Stomach (tissue), 4 donors: Measurements from ENCODE around the gene CFAP20DC.

Experiments
- EP300 ChIP-seq: sonication (generic); formaldehyde crosslinking; IDR thresholded peaks from one replicate; pipeline ENCODE4 v1.6.1; 2017; ENCODE audit warnings: antibody characterized with exemption
- POLR2A ChIP-seq, 4 donors: fragments of 450-650 bp; IDR thresholded peaks; one replicate each; pipeline ENCODE4 v1.6.1; 2016; ENCODE audit warnings: antibody characterized with exemption in 4 of 4, control low read depth in 2 of 4, mild to moderate bottlenecking in 1 of 4, moderate library complexity in 1 of 4
- POLR2AphosphoS5 ChIP-seq, 3 donors: sonication (generic); formaldehyde crosslinking; IDR thresholded peaks; one replicate each; pipeline ENCODE4 v1.6.1; 2016; ENCODE audit warnings: antibody characterized with exemption in 3 of 3
- TF ChIP-seq, protein P1 (sequence below), 7 experiments: fragments of 450-650 bp in 4 of 7; fragments of 200-600 bp in 3 of 7; sonication (generic) in 3 of 7; IDR thresholded peaks; one replicate each; pipeline ENCODE4 v1.5.1; 2016 to 2019; ENCODE audit warnings: antibody characterized with exemption in 7 of 7, control low read depth in 2 of 7, mild to moderate bottlenecking in 1 of 7

DNA sequence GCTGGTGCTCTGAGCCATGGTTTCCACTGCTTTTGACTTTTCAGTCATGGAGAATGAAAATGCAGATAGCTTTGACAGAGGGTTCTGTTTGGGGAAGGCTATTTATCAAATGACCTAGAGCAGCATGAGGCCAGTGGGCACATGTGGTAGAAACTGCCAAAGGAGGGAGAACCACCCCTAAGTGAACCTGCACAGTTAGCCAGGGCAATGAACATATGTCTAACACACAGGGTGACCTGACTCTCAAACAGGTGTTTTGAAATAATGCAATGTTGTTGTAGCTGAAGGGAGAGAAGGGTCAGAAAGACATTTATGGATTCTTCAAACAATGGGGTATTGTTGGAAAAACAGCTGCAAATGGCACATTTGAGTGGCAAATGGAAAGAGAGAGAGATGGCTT lies 208.9 kb downstream of the CFAP20DC start:
- no peak for TF ChIP-seq POLR2AphosphoS5 (IDR thresholded peaks at IDR 0.05)
- TF ChIP-seq, protein P1, sequence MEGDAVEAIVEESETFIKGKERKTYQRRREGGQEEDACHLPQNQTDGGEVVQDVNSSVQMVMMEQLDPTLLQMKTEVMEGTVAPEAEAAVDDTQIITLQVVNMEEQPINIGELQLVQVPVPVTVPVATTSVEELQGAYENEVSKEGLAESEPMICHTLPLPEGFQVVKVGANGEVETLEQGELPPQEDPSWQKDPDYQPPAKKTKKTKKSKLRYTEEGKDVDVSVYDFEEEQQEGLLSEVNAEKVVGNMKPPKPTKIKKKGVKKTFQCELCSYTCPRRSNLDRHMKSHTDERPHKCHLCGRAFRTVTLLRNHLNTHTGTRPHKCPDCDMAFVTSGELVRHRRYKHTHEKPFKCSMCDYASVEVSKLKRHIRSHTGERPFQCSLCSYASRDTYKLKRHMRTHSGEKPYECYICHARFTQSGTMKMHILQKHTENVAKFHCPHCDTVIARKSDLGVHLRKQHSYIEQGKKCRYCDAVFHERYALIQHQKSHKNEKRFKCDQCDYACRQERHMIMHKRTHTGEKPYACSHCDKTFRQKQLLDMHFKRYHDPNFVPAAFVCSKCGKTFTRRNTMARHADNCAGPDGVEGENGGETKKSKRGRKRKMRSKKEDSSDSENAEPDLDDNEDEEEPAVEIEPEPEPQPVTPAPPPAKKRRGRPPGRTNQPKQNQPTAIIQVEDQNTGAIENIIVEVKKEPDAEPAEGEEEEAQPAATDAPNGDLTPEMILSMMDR (IDR thresholded peaks at IDR 0.05): no peak
- no peak for TF ChIP-seq POLR2A (IDR thresholded peaks at IDR 0.05)
- no peak for TF ChIP-seq EP300
